WERI-Rb-1 (cell line): ENCODE data around the gene CBFA2T3.

Experiments
- DNase-seq: peaks from one replicate; pipeline ENCODE4 v3.0.0-alpha.2; 2020
- H3K27ac ChIP-seq: fragments of 250-450 bp; sonication (Bioruptor Pico); 2 replicates; pipeline ENCODE4 v1.5.1; 2020; ENCODE audit warnings: mild to moderate bottlenecking, moderate library complexity
- H3K27me3 ChIP-seq: fragments of 250-450 bp; sonication (Bioruptor Pico); 2 replicates; pipeline ENCODE4 v1.5.1; 2021; ENCODE audit warnings: mild to moderate bottlenecking, low read depth, moderate library complexity; ENCODE audit not compliant: insufficient read depth, severe bottlenecking
- H3K36me3 ChIP-seq: fragments of 250-450 bp; sonication (Bioruptor Pico); 2 replicates; pipeline ENCODE4 v1.5.1; 2020; ENCODE audit warnings: mild to moderate bottlenecking, moderate library complexity
- H3K4me3 ChIP-seq: 2 replicates; pipeline ENCODE4 v1.5.1; 2011; ENCODE audit warnings: low read depth, mild to moderate bottlenecking, control low read depth, low read length
- H3K9me3 ChIP-seq: fragments of 250-450 bp; sonication (Bioruptor Pico); 2 replicates; pipeline ENCODE4 v1.5.1; 2021; ENCODE audit warnings: mild to moderate bottlenecking, moderate library complexity; ENCODE audit not compliant: severe bottlenecking
- CTCF ChIP-seq: IDR thresholded peaks from 2 replicates; pipeline ENCODE4 v1.5.1; 2011; ENCODE audit warnings: low read depth, mild to moderate bottlenecking, control low read depth, inconsistent platforms, low read length

CBFA2T3 gene

GRCh38 chr16:88847654-88848053, 129.4 kb downstream of the CBFA2T3 start:
- Histone ChIP-seq H3K4me3 (no peak overlapping the region), H3K27ac (no peak overlapping the region), H3K9me3 (no peaks in the 10 kb centered on the region), H3K36me3 (no peaks in the 10 kb centered on the region), H3K27me3 (no peaks in the 10 kb centered on the region)
- no peak for TF ChIP-seq CTCF
- DNase-seq, result no peak

GRCh38 chr16:88846088-88846487, 130.9 kb downstream of the CBFA2T3 start:
- Histone ChIP-seq H3K27ac (no peak overlapping the region), H3K36me3 (no peaks in the 10 kb centered on the region), H3K27me3 (no peaks in the 10 kb centered on the region), H3K9me3 (no peaks in the 10 kb centered on the region), H3K4me3 (no peak overlapping the region)
- no peak for DNase-seq
- no peak for TF ChIP-seq CTCF

GRCh38 chr16:88844419-88845036, 132.5 kb downstream of the CBFA2T3 start:
- DNase-seq, result no peak
- peak; percentile 38; the same call in 1 of the 2 replicates for TF ChIP-seq CTCF
- Histone ChIP-seq H3K9me3 (no peaks in the 10 kb centered on the region), H3K4me3 (no peak overlapping the region), H3K27me3 (no peaks in the 10 kb centered on the region), H3K36me3 (no peaks in the 10 kb centered on the region), H3K27ac (no peak overlapping the region; the same call in 1 of the 2 replicates)

- Histone ChIP-seq H3K9me3 (no peaks in the 10 kb centered on the region), H3K27ac (no peak overlapping the region), H3K4me3 (no peak overlapping the region), H3K36me3 (no peaks in the 10 kb centered on the region), H3K27me3 (no peaks in the 10 kb centered on the region)
- no peak for TF ChIP-seq CTCF
- no peak for DNase-seq
These were observed 133.8 kb downstream of the CBFA2T3 start for GRCh38 chr16:88843256-88843655.

- Histone ChIP-seq H3K9me3 (no peaks in the 10 kb centered on the region), H3K36me3 (no peaks in the 10 kb centered on the region), H3K27ac (no peak overlapping the region), H3K27me3 (no peaks in the 10 kb centered on the region), H3K4me3 (no peak overlapping the region)
- TF ChIP-seq CTCF, result no peak
- no peak for DNase-seq
These were observed 134.2 kb downstream of the CBFA2T3 start for GRCh38 chr16:88842806-88843205.

- H3K9me3 ChIP-seq, result no peaks in the 10 kb centered on the region
- H3K36me3 ChIP-seq, result no peaks in the 10 kb centered on the region
- DNase-seq, result no peak
- no peak for TF ChIP-seq CTCF
- no peak overlapping the region for H3K27ac ChIP-seq
- H3K4me3 ChIP-seq, result no peak overlapping the region
- no peaks in the 10 kb centered on the region for H3K27me3 ChIP-seq
These were observed 134.7 kb downstream of the CBFA2T3 start for GRCh38 chr16:88842308-88842756.
